Upper lobe of right lung (tissue), 1 donor: Measurements from ENCODE around the gene DDX23. TPM values are rescaled to one million over a fixed set of nuclear protein-coding genes. Genes with fewer than 3 reads are reported as not detected.

ENCODE experiments used
- ATAC-seq: fragments of 200-7000 bp; cut with Tn5 transposase; one replicate; pipeline ENCODE4 v1.9.1; 2020; ENCODE audit warnings: mild to moderate bottlenecking, moderate library complexity
- DNase-seq: peaks from one replicate; pipeline ENCODE4 v3.0.0-alpha.2; 2020
- H3K27ac ChIP-seq: fragments of 200-600 bp; one replicate; pipeline ENCODE4 v1.8.0; 2022
- H3K27me3 ChIP-seq: fragments of 200-600 bp; one replicate; pipeline ENCODE4 v1.8.0; 2022; ENCODE audit warnings: mild to moderate bottlenecking
- H3K36me3 ChIP-seq: fragments of 200-600 bp; one replicate; pipeline ENCODE4 v1.8.0; 2022
- H3K4me1 ChIP-seq: fragments of 200-600 bp; one replicate; pipeline ENCODE4 v1.8.0; 2022
- H3K4me3 ChIP-seq: fragments of 200-600 bp; one replicate; pipeline ENCODE4 v1.8.0; 2022; ENCODE audit warnings: mild to moderate bottlenecking
- H3K9me3 ChIP-seq: fragments of 200-600 bp; one replicate; pipeline ENCODE4 v1.8.0; 2022
- intact Hi-C: fragments of 100-400 bp; cut with DNase I; formaldehyde crosslinking; loops from one replicate; pipeline ENCODE4 v1.11.0; 2022
- total RNA-seq: library from RNA; stranded (reverse); fragmentation: NEBNext Ultra II Directional; extraction: Animal tissue kit (Norgen Biotek cat#: 25700); gene quantifications from one replicate; pipeline ENCODE4 v1.2.1, GENCODE V29; 2021
- TF ChIP-seq, protein P1 (sequence below): fragments of 200-600 bp; IDR thresholded peaks from one replicate; pipeline ENCODE4 v1.8.0; 2022; ENCODE audit warnings: antibody characterized with exemption
- donor health status: DM: no; HTN: yes; CAD: no; lungs with severe emphysema.

The DDX23 gene
- total RNA-seq, 1 donor from 2014 or later = 77.2 TPM

DNA sequence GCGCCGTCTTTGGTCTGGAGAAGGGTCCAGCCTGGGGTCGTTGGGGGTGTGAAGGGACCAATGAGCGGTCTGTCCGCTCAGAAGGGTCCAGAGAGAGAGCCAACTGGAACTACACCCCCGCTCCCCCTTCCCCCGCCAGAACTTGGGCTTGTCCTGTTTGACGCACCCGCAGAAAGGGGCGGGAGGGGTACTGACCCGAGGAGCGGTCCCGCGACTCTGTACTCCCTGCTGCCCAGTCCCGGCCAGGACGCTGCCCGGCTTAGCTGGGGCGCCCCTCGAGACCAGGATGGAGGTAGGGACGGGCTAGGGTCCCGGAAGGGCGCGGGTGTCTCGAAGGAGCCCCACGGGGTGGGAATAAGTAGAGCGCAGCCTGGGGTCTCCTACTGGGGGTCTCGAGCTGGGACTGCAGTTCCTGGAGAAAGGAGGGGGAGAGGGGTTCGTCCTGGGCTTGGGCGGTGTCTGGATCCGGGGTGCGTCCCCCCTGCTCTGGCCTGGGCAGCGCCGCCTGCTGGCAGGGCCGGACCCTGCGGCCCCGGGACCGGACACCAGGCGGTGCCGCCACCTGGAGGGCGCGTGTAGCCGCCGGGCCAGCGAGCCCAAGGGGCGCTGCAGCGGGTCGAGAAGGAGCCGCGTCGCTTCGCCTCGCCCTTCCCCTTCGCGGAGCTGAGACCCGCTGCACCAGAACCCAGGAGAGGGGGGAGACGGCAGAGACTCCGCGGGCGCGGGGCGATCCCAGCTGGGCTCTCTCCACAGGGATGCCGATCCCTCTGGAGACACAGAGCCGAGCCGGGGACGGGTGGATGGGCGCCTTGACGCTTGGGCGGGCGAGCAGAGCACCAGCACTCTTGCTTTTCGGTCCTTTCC is 37.5 kb downstream of the DDX23 start:
- DNase-seq = peak; percentile 94
- Histone ChIP-seq H3K27ac (peak overlapping the region; percentile 87), H3K4me1 (peaks cover 30% of the 10 kb centered on the region), H3K36me3 (no peaks in the 10 kb centered on the region), H3K9me3 (no peaks in the 10 kb centered on the region), H3K4me3 (peak overlapping the region; percentile 94), H3K27me3 (no peaks in the 10 kb centered on the region)
- intact Hi-C loops = no loop called here
- ATAC-seq = peak; percentile 92
- TF ChIP-seq, protein P1, sequence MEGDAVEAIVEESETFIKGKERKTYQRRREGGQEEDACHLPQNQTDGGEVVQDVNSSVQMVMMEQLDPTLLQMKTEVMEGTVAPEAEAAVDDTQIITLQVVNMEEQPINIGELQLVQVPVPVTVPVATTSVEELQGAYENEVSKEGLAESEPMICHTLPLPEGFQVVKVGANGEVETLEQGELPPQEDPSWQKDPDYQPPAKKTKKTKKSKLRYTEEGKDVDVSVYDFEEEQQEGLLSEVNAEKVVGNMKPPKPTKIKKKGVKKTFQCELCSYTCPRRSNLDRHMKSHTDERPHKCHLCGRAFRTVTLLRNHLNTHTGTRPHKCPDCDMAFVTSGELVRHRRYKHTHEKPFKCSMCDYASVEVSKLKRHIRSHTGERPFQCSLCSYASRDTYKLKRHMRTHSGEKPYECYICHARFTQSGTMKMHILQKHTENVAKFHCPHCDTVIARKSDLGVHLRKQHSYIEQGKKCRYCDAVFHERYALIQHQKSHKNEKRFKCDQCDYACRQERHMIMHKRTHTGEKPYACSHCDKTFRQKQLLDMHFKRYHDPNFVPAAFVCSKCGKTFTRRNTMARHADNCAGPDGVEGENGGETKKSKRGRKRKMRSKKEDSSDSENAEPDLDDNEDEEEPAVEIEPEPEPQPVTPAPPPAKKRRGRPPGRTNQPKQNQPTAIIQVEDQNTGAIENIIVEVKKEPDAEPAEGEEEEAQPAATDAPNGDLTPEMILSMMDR = peak; percentile 99

DNA sequence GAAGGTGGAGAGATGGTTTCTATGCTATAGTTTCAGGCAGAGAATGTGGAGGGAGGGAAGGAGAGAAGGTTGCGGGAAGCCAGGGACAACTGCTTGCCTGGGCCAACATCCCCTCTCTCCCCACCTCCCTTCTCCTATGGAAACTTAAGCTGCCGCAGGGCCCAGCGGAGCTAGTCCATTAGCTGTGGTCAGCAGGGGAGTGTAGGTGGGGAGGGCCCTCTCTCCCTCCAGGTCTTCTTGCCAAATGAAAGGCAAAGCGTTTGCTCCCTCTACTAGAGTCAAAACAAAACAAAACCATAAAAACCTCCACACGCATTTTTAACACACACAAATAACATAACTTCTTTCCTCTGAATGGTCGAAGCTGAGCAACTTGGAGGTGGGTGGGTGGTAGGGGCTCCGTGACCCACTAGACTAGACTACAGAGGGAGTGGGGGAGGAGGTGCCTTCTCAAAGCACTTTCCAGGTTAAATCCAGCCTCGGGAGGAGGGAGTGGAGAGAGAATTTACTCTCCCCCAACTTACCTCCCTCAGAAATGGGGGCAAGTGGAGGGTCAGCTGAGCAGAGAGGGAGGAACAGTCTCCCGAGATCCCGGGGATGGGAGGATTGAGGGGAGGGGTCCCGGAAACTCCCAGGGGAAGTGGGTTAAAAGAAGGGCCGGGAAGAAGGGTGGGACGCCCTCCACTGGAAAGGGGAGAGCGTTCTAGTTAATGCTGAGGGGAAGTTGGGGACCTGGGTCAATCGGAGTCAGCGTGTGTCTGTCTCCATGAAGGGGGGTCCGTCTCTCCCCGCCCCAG is 38.3 kb downstream of the DDX23 start:
- intact Hi-C loops = no loop called here
- DNase-seq = no peak
- Histone ChIP-seq H3K9me3 (no peaks in the 10 kb centered on the region), H3K4me3 (peak overlapping the region; percentile 94), H3K27ac (peak overlapping the region; percentile 87), H3K36me3 (no peaks in the 10 kb centered on the region), H3K4me1 (peaks cover 30% of the 10 kb centered on the region), H3K27me3 (no peaks in the 10 kb centered on the region)
- TF ChIP-seq, protein P1 = no peak
- no peak for ATAC-seq

DNA sequence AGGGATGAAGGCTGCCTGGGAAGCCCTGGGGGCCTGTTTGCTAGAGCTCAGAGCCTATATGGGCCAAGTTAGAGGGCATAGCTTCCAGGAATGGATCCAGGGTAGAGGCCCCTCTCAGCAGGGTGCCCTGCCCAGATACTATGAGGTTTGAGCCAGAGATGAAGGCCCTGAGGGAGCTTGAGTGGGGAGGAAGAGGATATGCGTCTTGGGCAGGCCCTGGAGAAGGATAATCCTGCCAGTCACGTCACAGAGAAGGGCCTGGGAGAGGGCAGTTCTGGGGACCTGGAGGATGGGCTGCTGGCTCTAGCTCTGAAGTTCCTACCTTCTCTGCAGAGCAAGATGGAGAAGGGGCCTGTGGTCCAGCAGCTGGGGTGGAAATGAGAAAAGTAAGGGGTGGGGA is 39.6 kb downstream of the DDX23 start:
- H3K9me3 ChIP-seq = no peaks in the 10 kb centered on the region
- no peak for ATAC-seq
- no peaks in the 10 kb centered on the region for H3K36me3 ChIP-seq
- peaks cover 24% of the 10 kb centered on the region for H3K4me1 ChIP-seq
- no peaks in the 10 kb centered on the region for H3K27me3 ChIP-seq
- no peak overlapping the region for H3K4me3 ChIP-seq
- H3K27ac ChIP-seq = no peak overlapping the region
- DNase-seq = no peak
- intact Hi-C loops = no loop called here
- TF ChIP-seq, protein P1 = no peak

DNA sequence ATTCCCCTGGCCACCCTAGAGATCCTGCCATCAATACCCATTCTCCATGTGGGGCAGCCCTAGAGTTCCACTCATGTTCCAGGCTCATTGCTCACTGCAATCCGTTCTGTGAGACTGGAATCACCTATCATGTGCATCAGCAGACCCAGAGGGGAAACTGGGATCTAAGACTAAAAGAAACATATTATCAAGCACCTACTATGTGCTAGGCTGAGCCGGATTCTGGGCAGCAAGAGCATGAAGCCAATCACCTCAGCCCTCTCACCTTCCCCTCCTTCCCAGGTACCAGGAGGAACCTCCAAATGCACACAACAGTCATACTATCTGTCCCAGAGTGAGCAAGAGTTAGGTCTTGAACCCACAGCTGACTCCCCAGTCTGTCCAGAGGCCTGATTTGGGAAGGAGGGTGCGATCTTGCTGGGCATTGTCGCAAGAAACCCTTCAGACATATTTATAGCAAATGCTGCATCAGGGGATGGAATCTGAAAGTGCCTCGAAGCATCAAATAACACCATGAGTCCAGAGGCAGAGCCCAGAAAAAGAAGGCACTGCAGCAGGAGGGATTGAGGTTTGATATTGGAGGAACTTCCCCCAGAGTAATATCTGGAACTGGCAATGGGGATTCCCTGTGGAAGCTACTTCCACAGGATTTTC is 40.4 kb downstream of the DDX23 start:
- Histone ChIP-seq H3K27ac (no peak overlapping the region), H3K36me3 (no peaks in the 10 kb centered on the region), H3K4me3 (no peak overlapping the region), H3K9me3 (no peaks in the 10 kb centered on the region), H3K27me3 (no peaks in the 10 kb centered on the region), H3K4me1 (peaks cover 23% of the 10 kb centered on the region)
- DNase-seq (no peak), ATAC-seq (no peak)
- TF ChIP-seq, protein P1 = no peak
- intact Hi-C loops = no loop called here

DNA sequence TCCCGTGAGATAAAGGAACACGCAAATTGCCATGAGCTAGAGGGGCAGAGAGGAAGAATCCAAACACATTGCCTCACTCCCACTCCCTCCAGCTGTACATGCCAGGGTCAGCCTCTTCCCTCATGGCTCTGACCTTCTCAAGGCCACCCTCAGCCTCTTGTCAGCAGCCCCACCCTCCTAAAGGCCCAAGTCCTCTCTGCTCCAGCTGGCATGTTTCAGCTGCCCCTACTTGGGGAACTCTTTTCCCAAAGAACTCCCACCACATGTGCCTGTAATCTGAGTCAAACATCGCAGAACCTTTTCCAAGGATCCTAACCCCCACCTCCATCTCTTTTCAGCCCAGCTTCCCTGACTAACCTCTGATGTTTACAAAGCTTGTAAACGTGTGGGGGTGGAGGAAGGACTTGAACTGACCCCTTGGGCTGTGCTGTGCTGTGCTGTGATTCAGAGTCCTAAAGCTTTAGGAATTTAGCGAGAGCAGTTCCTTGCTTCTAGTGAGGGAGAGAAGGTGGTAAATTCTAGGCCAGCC is 41.0 kb downstream of the DDX23 start:
- peaks cover 18% of the 10 kb centered on the region for H3K4me1 ChIP-seq
- intact Hi-C loops = no loop called here
- ATAC-seq (no peak), DNase-seq (no peak)
- no peak overlapping the region for H3K27ac ChIP-seq
- no peaks in the 10 kb centered on the region for H3K9me3 ChIP-seq
- H3K4me3 ChIP-seq = no peak overlapping the region
- H3K36me3 ChIP-seq = no peaks in the 10 kb centered on the region
- no peaks in the 10 kb centered on the region for H3K27me3 ChIP-seq
- TF ChIP-seq, protein P1 = no peak
